RKO (cell line): Measurements from ENCODE around the gene FILIP1L.

ENCODE experiments used
- DNase-seq: peaks from one replicate; pipeline ENCODE4 v3.0.0-alpha.2; 2016; ENCODE audit warnings: low spot score

FILIP1L gene

DNA sequence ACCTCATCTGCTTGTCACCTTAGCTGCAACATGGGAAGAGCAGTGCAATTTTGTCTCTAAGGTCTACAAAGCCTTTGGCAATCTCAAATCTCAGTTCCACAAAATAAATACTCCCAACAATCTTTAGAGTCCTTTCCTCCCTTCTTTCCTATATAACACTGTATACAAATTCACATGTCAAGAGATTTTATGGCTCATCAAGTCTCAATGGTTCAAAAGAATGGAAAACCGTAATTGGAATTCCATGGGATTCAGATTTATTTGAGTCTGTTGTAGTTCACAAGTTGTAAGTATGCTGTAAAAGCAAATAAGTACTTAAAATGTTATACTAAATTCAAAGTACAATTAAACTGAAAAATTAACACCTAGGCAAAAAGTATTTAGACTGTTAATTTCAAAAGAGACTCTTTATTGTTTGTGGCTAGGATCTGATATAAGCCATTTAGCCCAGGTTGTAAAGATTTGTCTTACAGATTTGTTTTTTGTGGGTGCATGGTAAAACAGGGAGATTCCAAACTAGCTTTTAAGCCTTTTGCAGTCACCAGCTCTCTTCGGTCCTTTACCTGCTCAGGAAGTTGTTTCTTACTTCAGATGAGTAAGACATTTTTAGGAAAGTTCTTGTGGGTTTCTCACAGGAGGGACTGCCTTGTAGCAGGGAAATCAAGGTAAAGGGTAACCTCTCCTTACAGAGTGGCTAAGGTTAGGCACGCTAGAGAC lies 246.5 kb downstream of the FILIP1L start:
- no peak for DNase-seq

DNA sequence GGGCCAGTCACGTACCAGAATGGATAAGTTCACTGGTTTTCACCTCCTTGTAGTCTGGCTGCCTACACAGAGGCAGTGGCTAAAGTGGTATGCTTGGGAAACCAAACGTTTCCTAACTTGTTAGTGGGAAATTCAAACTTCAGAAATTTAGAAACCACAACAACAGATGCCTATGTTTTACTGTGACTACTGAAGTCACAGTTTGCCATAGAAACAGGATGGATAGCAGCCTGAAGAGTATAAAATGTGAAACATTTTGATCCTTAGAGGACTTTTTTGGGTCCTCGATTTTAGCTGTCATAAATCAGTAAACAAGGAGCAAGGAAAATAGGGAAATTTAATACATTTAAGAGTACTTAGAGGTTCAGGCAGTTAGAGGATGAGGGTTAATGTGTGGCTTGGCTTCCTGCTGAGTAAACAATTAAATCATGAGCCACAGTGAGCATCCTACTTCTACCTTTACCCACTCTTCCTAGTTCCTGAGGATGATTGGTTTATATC lies 248.0 kb downstream of the FILIP1L start:
- no peak for DNase-seq

- no peak for DNase-seq
These were observed 249.0 kb downstream of the FILIP1L start for GRCh38 chr3:99865321-99865720.

DNA sequence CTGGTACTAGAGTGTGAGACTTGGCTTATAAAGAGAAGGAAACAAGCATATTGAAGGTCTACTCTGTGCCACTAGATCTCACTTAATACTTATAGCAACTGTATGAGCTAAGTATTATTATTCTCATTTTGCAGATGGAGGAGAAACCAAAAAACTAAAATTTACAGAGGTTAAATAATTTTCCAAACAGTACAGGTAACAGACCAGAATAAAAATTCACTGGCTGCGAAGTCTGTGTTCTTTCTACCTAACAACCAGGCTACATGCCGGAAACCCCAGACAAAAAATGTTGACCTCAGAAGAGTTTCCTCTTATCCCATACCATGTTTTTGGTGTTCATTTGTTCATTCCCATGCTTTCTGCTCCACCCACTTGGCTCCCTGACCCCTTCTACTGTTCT lies 250.0 kb downstream of the FILIP1L start:
- DNase-seq, result no peak

GRCh38 chr3:99863588-99863987 lies 250.7 kb downstream of the FILIP1L start:
- no peak for DNase-seq

GRCh38 chr3:99863002-99863401 lies 251.3 kb downstream of the FILIP1L start:
- no peak for DNase-seq

DNA sequence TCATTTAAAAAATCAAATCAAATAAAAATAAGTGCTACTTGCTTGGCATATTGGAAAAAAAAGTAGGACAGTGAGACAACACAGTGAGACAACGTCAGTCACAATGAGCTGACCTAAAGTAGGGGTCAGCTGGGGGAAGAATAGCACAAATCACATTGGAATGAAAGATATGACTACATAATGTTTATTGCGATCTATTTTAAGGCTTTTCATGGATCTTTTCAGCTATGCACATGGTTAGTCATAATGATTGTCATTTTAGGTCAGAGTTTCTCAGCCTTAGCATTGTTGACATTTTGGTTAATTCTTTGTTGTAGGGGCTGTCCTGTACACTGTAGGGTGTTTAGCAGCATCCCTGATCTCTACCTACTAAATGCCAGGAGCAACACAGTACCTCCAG lies 252.1 kb downstream of the FILIP1L start:
- peak; percentile 90 for DNase-seq

DNA sequence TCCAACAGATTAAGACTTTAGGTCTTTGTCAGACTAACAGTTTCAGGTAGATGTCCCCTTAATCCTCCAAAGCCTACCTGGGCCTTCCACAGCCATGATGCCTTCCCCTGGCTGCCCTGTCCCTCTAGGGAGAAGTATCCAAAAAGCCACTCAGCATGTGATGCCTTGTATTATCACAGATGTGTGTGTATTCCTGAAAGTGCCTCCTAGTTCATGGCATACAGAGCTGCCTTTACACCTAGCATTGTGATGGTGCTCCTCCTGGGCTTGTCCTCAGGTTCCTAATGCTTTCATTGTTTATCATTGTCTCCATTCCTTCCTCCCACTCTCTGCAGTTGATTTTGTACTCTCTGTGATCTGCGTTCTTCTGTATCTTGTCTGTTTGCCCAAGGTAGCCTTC lies 253.1 kb downstream of the FILIP1L start:
- no peak for DNase-seq

DNA sequence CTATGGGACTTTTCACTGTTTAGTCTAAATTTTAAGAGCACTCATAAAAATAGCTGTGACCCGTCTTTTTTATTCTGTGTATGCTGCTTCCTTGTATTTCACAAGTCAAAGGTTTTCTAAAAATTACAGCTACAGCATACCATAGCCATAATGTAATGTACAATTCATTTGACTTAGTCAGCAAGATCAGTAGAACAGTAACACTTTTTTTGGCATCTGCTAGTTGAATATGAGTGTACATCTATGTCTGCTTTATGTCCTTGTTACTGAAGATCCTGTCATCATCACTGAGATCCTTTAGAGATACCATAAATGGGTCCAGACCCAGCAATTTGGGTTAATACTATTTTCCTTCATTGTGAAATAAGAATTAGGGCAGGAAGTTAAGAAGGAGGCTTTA lies 254.5 kb downstream of the FILIP1L start:
- DNase-seq, result peak; percentile 96

GRCh38 chr3:99858469-99858868 lies 255.8 kb downstream of the FILIP1L start:
- DNase-seq, result no peak

DNA sequence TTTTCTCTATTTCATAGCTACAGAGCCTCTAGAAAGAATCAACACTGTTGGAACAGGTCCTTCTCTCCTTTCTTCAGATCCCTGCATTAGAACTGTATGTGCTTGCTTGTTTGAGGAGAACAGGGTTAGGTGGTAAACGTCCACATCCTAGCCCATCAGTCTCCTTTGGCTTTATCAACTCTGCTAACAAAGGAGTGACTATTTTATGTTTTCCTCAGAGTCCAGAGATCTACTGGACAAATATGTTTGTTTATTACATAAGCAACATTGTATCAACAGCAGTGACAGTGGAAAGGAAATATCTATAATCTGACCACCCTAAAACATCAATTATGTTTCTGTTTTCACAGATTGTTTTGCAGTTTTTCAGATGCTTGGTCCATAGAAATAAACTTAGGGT lies 257.0 kb downstream of the FILIP1L start:
- no peak for DNase-seq

DNA sequence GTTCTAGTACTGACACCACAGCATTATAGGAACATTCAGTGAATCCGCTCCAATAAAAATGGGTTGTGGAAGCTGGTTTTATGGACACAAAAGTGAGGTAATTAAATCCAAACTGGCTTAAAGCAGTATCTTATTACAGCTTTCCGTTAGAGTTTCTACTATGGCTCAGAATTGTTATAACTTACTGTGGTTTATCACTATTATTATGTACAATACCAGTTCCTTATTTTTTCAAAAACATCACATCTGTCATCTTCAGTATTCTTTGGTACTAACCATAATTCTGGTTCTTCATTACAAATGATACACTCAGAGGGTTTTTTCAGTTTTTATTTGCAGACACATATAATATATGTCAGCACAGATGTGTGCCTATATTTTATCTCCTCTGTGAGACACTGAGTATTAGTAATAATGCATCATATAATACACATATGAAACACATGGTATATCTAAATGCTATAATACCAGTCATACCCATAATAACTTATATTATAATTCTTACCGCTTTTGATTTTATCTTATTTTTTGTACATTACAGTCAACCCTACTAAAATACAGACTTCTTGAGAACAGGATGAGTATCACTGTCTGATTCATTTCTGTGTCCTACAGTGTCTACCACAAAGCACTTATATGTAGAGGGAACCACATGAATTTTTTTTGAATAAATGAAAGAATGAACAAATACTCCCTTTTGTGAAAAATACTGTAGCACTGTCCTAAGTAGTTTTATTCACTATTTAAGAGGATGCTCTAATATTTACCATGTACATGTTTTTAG lies 257.7 kb downstream of the FILIP1L start:
- no peak for DNase-seq

DNA sequence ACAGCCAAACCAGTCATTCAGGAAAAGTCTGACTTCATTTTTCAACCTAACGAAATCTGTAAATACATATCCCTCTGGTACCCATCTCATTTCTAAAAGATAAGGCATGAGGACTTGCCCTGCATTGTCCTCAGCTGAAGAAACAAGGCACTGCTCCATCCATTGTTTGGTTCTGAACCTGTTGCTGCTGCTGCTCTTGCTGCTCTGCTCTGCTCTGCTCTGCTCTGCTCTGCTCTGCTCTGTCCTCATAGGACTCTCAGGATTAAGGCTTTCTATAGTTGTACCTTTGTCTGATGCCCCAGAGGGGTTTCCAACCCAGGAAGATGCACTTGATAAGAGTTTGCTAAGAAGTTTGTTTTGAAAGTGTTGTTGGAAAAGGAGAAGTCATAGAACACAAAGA lies 258.4 kb downstream of the FILIP1L start:
- DNase-seq, result no peak

- no peak for DNase-seq
These were observed 259.5 kb downstream of the FILIP1L start for GRCh38 chr3:99854756-99855298.

- no peak for DNase-seq
These were observed 261.4 kb downstream of the FILIP1L start for GRCh38 chr3:99852851-99853250.

- no peak for DNase-seq
These were observed 262.3 kb downstream of the FILIP1L start for GRCh38 chr3:99851955-99852354.

DNA sequence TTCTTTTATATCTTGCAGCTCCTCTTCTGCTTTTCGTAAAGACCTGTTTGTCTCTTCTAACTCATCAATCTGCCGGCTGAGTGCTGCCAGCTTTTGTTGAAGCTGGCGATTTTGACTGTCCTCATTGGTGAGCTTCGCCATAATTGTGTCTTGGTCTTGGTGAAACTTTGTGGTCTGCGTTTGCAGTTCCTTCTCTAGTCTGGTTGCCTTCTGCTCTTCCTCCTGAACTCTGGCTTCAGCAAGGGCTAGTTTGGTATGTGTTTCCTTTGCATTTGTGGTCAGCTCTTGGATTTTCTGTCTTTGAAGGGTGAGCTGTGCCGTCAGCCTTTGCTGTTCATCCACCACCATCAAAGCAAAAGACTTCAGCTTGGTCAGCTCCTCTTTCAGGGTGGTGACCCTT lies 263.7 kb downstream of the FILIP1L start:
- DNase-seq, result no peak

DNA sequence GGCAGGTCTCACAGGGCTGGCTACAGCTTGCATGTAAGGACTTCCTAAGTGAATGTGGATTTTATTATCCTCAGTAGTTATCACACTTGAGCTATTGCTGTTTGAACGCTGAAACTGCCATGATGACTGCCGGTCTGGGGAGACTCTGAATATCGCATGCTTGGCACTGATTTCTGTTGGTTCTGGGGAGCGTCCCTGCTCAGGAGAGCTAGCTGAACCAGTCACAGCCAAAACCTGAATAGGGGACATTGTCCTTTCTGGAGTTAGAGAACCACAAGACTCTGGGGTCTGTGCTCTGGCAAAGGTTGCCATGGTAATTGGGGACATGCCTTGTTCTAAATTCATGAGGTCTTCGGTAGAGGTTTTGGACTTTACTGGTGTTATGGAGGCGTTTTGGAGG lies 265.9 kb downstream of the FILIP1L start:
- DNase-seq, result no peak

DNA sequence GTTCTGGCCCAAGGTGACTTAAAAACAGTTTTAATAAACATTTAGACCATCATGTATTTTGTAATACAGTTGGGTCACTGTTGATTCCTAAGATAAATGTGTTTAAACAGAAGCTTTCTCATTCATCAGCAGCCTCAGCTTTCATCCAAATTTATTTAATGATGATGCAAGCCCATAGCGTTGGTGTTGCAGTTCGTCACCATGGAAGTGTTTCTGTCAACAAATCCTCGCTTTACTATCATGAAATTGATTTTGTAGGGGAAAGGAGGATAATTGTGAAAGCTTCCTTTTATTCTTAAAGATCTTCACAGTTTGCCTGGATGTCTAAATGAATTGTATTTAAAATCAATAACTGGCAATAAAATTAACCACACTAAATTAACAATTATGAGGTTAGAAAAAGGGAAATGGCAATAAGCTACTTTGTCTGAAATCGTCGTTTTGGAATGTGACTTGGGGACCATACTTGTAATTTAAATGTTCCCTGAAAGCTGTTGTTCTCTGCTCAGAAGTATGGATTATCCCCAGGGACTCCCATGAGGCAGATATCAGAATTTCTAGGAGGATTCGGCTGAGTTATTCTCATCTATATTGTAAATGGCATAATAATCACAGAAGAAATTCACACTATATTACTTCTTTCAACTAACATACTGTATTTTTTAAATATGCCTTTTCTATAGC lies 267.7 kb downstream of the FILIP1L start:
- no peak for DNase-seq

GRCh38 chr3:99845999-99846398 lies 268.3 kb downstream of the FILIP1L start:
- DNase-seq, result no peak

DNA sequence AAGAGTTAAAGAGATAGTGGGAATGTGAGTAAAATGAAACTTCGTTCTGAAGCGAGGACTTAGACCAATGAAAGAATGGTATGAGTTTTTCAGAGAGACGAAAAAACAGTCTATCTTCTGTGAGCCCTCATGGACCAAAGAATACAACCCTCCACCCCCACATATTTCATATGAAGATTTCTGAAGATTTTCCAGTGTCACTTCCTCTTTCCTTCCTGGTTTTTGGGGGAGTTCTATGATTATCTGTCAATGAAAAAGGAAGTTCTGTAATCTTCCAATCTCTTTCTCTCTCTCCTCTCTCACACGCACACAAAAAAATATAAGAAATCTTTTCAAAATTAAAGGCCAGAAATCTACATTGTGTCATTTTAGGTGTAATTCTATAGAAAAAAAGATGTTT lies 269.0 kb downstream of the FILIP1L start:
- no peak for DNase-seq

DNA sequence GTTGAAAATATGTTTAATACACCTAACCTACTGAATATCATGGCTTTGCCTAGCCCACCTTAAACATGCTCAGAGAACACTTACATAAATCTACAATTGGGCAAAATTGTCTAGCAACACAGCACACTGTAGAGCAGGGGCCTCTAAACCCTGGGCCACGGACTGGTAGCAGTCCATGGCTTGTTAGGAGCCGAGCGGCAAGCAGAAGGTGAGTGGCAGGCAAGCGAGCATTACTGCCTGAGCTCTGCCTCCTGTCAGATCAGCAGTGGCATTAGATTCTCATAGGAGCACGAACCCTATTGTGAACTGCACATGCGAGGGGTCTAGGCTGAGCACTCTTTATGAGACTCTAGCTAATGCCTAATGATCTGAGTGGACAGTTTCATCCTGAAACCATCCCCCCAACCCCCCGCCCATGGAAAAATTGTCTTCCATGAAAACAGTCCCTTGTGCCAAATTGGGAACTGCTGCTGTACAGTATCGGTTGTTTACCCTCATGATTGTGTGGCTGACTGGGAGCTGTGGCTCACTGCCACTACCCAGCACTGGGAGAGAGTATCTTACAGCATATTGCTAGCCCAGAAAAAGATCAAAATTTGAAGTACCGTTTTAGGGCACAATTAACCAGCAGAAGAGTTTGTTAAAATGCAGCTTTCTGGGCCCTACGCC lies 270.6 kb downstream of the FILIP1L start:
- no peak for DNase-seq
